ENCODE measurements around the gene UNC13A.

DNA sequence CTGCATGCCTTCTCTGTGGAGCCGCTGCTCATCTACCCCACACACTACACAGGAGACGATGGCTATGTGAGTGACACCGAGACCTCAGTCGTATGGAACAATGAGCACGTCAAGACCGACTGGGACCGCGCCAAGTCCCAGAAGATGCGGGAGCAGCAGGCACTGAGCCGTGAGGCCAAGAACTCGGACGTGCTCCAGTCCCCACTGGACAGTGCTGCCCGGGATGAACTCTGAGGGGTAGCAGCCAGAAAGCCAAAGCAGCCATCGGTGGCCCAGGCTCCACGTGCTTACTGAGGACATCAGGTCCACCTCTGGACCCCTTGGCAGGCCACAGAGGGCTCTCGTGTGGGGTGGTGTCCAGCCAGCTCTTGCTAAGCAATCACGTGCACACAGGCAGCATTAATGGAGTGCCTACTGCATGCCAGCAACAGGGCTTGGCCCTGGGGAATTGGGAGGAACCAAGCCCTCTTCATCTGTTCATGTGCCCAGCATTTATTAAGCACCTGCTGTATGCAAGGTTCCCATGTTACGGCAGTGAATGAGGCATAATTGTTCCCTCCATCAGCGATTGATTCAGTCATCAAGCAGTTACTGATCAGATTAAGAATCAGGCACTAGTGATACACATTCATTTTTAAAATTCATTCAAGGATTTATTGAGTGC is 106.8 kb downstream of the UNC13A start:
- TF ChIP-seq SUZ12 (IDR thresholded peaks at IDR 0.05; ENCODE audit: extremely low read depth, insufficient read depth, insufficient read length) (no peak), ZNF274 (IDR thresholded peaks at IDR 0.05; ENCODE audit: low read depth, low read length) (no peak), YY1 (IDR thresholded peaks at IDR 0.05; ENCODE audit: insufficient read depth, insufficient read length) (no peak)
